ENCODE results near the gene SAMD5.
A peak's percentile ranks its signal among the peaks of the same experiment; 100 is the strongest.

The SAMD5 gene

GRCh38 chr6:147508042-147508865 is at the start of gene SAMD5:
TSS of gene SAMD5 (plus strand) at chr6:147508690. CDS start at chr6:147508929, 239 bp downstream.
- DNase-seq = peak in 1 of 2 donors; percentile 16

- DNase-seq = no peak
These were observed 48.7 kb upstream of the SAMD5 start for GRCh38 chr6:147459780-147460179.

GRCh38 chr6:147463651-147464050 is 44.8 kb upstream of the SAMD5 start:
- no peak for DNase-seq

GRCh38 chr6:147467428-147467827 is 41.1 kb upstream of the SAMD5 start:
- no peak for DNase-seq

GRCh38 chr6:147467886-147468285 is 40.6 kb upstream of the SAMD5 start:
- no peak for DNase-seq

- DNase-seq = no peak
These were observed 39.9 kb upstream of the SAMD5 start for GRCh38 chr6:147468634-147469033.

- DNase-seq = no peak
These were observed 28.6 kb upstream of the SAMD5 start for GRCh38 chr6:147479857-147480256.

- no peak for DNase-seq
These were observed 21.8 kb upstream of the SAMD5 start for GRCh38 chr6:147486683-147487082.

GRCh38 chr6:147497472-147497871 is 11.0 kb upstream of the SAMD5 start:
- DNase-seq = no peak

GRCh38 chr6:147503587-147503986 is 4.9 kb upstream of the SAMD5 start:
- DNase-seq = no peak

- DNase-seq = no peak
These were observed 3.6 kb upstream of the SAMD5 start for GRCh38 chr6:147504848-147505247.

- peak; percentile 60 to 67 for DNase-seq
These were observed 1.8 kb upstream of the SAMD5 start for GRCh38 chr6:147506704-147507114.

- no peak for DNase-seq
These were observed 1.1 kb upstream of the SAMD5 start for GRCh38 chr6:147507162-147508041.

GRCh38 chr6:147508866-147509608 is 547 bp downstream of the SAMD5 start:
- DNase-seq = no peak

GRCh38 chr6:147509891-147510290 is 1.4 kb downstream of the SAMD5 start:
- no peak for DNase-seq

GRCh38 chr6:147510929-147511590 is 2.6 kb downstream of the SAMD5 start:
- DNase-seq = no peak

GRCh38 chr6:147514831-147515230 is 6.3 kb downstream of the SAMD5 start:
- DNase-seq = no peak

GRCh38 chr6:147515327-147515726 is 6.8 kb downstream of the SAMD5 start:
- no peak for DNase-seq

GRCh38 chr6:147522597-147522996 is 14.1 kb downstream of the SAMD5 start:
- no peak for DNase-seq

- DNase-seq = no peak
These were observed 17.2 kb downstream of the SAMD5 start for GRCh38 chr6:147525519-147526209.

- no peak for DNase-seq
These were observed 18.7 kb downstream of the SAMD5 start for GRCh38 chr6:147527197-147527596.

Measured in stimulated activated CD4-positive, alpha-beta T cell treated with anti-CD3 and anti-CD28 coated beads, Interleukin-2, amount 100 ng/mL, for 48 hours (primary cell).